RWPE1 (cell line): ENCODE results near the gene ACBD3.

Experiments used
- CTCF ChIA-PET: fragments of 350-600 bp; sonication (Branson Sonifier 250); formaldehyde crosslinking; extraction: SDS; loops from one replicate; lab custom pipeline; 2021; lab: Yijun Ruan, JAX
- POLR2A ChIA-PET: fragments of 400-600 bp; formaldehyde crosslinking; extraction: SDS; loops from one replicate; lab custom pipeline; 2020; ENCODE audit warnings: antibody characterized with exemption; ENCODE audit not compliant: low non-redundant PET; lab: Yijun Ruan, JAX
- DNase-seq: peaks from one replicate; pipeline ENCODE4 v3.0.0; 2012; ENCODE audit warnings: low spot score
- H3K27ac ChIP-seq: fragments of 450-650 bp; 2 replicates; pipeline ENCODE4 v1.5.1; 2017
- CTCF ChIP-seq: fragments of 450-650 bp; conservative IDR thresholded peaks from 2 replicates; pipeline ENCODE4 v1.5.1; 2017; ENCODE audit warnings: low read depth, mild to moderate bottlenecking

Gene ACBD3

DNA sequence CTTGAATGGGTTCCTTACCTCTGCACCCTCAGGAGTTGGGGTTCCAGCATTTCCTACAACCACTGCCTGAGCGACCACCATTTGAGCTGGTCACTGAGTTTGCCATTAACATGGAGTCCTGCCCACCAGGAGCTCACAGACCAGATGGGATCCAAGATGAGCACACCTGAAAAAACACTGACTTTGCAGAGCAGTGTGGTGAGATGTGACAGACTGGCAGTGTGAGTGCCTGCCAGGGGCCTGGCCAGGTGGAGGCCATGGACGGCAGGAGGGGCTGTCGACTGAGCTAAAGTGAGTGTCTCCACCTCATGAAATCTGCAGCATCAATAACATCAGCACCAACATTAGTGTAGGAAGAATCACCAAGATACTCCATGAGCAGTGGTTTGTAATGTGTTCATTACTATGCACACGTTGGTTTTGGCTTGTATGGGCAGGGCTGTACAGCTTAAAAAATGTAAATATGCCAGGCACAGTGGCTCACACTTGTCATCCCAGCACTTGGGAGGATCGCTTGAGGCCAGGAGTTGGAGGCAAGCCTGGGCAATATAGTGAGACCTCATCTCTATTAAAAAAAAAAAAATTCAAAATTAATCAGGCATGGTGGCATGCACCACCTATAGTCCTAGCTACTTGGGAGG is 24.8 kb upstream of the ACBD3 start:
- ChIA-PET POLR2A (no interaction called here), CTCF (interaction anchor here (0.5 to 2.6 kb wide), 5 partner anchors 13 to 237 kb away, joined by 3 to 6 read pairs (median 5); no protein-coding TSS in a partner anchor)
- TF ChIP-seq CTCF = no peak
- DNase-seq = no peak
- no peak overlapping the region for H3K27ac ChIP-seq

- no peak for DNase-seq
- ChIA-PET CTCF (interaction anchor here (0.5 to 2.6 kb wide), 4 partner anchors 10 to 238 kb away, joined by 3 to 6 read pairs (median 3); no protein-coding TSS in a partner anchor), POLR2A (no interaction called here)
- H3K27ac ChIP-seq = no peak overlapping the region
- no peak for TF ChIP-seq CTCF
These were observed 24.1 kb upstream of the ACBD3 start for GRCh38 chr1:226210571-226211176.

DNA sequence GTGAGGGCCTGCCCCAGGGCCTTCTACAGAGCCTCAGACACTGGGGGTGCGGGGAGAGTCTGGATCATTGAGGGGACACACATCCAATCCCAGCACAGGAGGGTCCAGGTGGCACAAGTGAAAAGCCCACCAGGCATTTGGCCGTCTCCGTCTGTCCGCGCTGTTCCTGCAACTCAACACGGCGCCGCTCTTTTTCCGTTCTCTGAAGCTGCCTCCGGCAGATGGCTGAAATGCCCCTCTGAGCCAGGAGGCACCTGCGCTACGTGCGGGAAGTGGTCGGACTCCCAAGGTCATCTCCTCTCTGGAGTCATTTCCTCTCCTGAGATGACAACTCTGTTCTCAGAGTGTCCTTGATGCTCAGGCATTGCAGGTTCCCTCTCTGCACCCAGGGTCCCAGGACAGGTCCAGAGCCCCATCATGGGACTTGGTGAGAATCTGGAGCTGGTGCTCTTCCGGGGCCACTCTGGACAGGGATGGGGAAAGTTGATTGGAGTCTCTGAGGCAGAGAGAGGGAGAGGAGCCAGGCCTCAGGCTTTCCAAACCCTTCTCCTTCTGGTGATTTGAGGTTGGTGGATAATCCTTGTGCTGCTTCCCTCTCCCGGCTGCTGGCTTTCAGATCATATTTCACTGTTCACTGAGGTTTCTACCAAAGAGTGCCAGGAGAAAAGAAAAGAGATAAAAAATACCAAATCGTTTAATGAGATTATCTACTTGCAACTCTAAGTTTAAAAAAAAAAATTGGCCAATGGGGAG is 22.9 kb upstream of the ACBD3 start:
- CTCF ChIA-PET = no interaction called here
- H3K27ac ChIP-seq = no peak overlapping the region
- POLR2A ChIA-PET = no interaction called here
- DNase-seq = no peak
- TF ChIP-seq CTCF = no peak

- ChIA-PET POLR2A (no interaction called here), CTCF (interaction anchor here (0.8 to 2.1 kb wide), 2 partner anchors 10 to 82 kb away, joined by 3 to 13 read pairs; no protein-coding TSS in a partner anchor)
- no peak for TF ChIP-seq CTCF
- DNase-seq = no peak
- H3K27ac ChIP-seq = no peak overlapping the region
These were observed 20.5 kb upstream of the ACBD3 start for GRCh38 chr1:226207048-226207447.

GRCh38 chr1:226204198-226204597 is 17.7 kb upstream of the ACBD3 start:
- H3K27ac ChIP-seq = no peak overlapping the region
- ChIA-PET CTCF (interaction anchor here (0.6 to 0.7 kb wide), 2 partner anchors 63 to 190 kb away, joined by 3 read pairs; no protein-coding TSS in a partner anchor), POLR2A (interaction anchor here (0.6 kb wide), 1 partner anchor 161 kb away, joined by 3 read pairs; no protein-coding TSS in a partner anchor)
- DNase-seq = no peak
- TF ChIP-seq CTCF = no peak

GRCh38 chr1:226203655-226204054 is 17.1 kb upstream of the ACBD3 start:
- DNase-seq = no peak
- H3K27ac ChIP-seq = no peak overlapping the region
- no peak for TF ChIP-seq CTCF
- POLR2A ChIA-PET = no interaction called here
- CTCF ChIA-PET = no interaction called here
